HG03139 (cell line): Measurements from ENCODE around the gene ZDHHC3.

Experiments used
- ATAC-seq: cut with Tn5 transposase; IDR thresholded peaks from one replicate; pipeline ENCODE4 v1.9.1; 2021; ENCODE audit not compliant: unreplicated experiment

Gene ZDHHC3, protein sequence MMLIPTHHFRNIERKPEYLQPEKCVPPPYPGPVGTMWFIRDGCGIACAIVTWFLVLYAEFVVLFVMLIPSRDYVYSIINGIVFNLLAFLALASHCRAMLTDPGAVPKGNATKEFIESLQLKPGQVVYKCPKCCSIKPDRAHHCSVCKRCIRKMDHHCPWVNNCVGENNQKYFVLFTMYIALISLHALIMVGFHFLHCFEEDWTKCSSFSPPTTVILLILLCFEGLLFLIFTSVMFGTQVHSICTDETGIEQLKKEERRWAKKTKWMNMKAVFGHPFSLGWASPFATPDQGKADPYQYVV

DNA sequence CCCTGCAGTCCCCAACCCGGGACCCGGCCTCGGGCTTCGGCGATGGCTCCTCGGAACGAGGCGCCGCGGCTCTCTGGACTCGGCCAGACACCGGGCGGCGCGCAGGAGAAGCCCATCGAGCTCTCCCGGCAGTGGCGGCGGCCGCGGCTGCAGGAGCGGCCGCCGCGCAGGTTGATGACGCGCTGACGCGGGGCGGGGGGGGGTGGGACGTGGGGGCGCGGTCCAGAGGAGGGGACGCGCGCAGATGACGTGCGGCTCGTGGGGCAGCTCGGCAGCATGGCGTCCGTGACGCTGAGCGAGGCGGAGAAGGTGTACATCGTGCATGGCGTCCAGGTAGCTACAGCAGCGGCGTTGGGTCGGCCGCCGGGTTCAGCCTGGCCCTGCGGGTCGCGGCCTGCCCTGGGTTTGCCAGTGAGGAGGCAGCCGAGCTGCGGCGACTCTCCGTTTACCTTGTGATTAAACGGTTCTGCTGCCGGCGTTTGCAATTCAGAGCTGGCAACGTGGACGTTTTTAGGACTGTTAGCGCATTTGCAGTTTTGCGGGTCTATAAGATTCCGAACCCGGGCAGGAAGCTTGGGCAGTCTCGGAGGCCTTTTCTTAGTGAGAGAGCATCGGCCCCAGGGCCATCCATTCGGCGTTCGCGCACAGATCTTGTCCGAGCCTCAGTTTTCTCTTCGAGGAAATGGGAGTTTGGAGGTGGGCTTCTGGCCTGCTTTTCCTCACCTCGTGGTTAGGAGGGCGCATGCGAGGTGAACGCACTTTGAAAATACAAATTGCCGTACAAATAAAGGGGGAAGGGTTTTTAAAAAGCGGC, at the start of gene ZDHHC3, which contains the start of gene EXOSC7:
Gene ZDHHC3 (minus strand): TSS at position 173 of the 814 bp plus-strand sequence. CDS start 16,738 bp downstream, outside the sequence.
Gene EXOSC7 (plus strand): TSS at position 243 of the 814 bp plus-strand sequence. CDS start 34 bp downstream, at position 277.
- peak; percentile 73 for ATAC-seq

DNA sequence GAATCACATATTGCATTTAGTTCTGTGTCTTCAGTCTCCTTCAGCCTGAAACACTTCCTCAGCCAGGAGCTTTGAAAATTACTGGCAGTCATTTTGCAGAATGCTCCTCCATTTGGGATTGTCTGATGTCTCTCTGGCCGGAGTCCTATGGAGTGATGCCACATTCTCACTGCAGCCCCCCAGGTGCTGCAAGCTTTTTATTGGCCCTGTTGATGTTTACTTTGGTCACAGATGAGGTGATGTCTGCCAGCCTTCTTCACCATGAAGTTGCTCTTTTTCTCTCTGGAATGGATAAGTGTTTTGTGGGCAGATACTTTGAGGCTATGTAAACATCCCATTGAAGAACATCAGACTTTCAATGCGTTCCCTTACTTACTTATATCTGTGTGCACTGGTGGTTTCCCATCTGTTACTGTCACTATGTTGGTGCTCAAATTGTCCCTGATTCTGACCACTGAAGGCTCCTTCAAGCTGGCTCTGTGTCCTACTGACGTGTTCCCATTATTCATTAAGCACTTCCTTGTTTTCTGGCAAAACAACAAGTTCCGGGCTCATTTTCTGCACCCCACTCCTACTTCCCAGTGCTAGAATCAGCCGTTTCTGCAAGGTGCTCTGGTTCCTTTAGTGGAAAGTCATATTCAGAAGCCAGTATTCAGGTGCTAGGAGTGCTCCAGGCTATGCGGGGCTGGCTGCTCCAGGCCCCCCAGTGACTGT, 48.7 kb upstream of the ZDHHC3 start:
- ATAC-seq = no peak

DNA sequence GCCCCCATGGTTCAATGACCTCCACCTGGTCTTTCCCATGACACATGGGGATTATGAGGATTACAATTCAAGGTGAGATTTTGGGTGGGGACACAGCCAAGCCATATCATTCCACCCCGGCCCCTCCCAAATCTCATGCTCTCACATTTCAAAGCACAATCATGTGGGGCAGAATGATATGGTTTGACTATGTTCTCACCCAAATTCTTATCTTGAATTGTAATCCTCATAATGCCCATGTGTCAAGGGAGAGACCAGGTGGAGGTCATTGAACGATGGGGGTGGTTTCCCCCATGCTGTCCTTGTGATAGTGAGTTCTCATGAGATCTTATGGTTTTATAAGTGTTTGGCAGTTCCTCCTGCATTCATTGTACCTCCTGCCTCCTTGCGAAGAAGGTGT, 47.7 kb upstream of the ZDHHC3 start:
- no peak for ATAC-seq

DNA sequence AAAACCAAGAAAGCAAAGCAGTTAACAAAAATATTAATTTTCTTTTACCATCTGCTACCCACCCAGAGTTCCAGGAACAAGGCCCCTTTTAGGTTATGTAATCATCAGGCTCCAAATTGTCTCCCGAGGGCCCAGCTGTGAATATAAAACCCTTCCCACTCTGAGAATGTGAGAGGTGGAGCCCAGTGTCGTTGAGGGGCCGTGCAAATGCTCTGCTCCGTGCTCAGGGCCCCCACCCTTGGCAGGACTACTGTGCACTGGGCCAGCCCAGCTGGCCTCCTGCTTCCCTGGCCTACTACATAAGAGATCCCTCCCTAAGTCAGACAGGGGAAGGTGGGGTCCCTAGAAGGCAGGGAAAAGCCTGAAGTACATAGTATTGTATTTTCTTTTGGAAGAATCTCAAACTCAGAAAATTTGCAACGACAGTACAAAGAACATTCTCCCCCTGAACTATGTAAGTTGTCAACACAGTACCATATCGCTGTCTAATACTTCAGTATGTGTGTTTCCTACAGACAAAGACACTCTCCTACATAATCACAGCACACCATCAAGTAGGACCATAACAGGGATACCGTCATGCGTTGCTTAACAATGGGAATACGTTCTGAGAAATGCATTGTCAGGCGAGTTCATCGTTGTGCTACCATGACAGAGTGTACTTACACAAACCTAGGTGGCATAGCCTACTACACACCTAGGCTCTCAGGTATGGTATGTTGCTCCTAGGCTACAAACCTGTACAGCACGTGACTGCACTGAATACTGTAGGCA, 45.7 kb upstream of the ZDHHC3 start:
- ATAC-seq = no peak

DNA sequence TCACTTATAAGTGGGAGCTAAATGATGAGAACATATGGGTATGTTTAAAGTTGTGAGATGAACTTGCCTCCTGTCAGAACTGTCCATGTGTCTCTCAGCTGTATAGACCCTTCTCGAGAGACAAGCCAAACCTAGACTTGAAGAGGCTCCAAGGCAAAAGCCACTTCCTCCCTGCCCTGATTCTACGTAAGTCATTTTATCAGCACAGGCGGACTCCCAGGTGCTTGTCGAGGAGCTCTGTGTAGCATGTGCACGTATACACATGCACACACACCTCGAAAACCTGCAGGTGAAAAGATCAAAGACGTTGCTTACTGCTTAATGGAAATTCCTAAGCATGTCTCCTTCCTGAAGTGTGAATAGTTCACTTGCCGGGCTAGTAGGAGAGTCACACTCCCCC, 44.6 kb upstream of the ZDHHC3 start:
- no peak for ATAC-seq

DNA sequence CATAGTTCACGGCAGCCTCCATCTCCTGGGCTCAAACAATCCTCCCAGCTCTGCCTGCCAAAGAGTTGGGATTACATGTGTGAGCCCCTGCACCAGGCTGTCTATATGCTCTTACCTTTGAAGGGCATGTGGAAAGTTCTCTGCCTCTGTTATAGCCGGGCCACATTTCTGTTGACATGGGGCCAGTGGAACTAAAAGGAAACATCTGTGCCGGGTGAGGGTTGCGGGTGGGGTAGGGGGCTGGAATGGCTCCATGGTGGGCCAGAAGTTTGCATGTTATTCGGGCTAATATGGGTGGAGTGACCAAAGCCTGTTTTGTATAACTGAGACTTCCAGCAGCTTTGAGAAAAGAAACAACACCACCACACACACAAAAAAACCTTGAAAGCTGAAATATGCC, 41.8 kb upstream of the ZDHHC3 start:
- ATAC-seq = no peak

DNA sequence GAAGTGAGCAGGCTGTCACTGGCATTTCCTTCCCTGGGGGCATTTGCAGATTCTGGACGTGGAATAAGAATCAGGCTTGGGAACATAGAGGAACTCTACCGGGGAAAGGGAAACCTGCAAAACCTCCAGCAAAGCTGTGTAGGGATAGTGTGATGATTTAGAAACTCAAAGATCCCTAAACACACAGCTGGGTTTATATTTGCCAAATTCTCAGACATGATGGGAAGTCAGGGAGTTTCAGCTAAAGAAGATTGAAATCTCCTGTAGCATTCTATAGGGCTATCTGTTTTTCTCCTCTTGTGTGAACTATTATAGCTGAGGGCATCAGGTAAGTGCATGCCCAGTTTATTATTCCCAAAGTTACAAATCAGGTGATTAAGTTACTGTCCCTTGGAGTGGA, 40.9 kb upstream of the ZDHHC3 start:
- ATAC-seq = no peak

DNA sequence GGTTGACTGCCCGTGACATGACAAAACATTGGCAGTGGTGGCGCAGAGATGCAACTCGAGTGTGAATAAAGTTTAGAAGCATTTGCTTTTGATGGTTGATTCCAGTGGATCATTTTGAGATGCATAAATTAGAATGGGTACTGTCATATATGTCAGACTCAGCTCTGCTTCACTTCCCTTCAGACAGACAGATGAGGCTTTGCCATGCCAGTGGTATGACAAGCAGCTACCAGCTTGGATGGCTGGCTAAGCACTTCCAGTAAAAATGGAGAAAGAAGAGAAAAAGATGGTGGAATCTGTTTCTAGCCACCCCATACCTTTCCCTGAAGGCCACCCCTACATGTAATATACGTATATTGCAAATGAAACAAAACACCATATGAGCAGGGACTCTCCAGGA, 36.6 kb upstream of the ZDHHC3 start:
- no peak for ATAC-seq

DNA sequence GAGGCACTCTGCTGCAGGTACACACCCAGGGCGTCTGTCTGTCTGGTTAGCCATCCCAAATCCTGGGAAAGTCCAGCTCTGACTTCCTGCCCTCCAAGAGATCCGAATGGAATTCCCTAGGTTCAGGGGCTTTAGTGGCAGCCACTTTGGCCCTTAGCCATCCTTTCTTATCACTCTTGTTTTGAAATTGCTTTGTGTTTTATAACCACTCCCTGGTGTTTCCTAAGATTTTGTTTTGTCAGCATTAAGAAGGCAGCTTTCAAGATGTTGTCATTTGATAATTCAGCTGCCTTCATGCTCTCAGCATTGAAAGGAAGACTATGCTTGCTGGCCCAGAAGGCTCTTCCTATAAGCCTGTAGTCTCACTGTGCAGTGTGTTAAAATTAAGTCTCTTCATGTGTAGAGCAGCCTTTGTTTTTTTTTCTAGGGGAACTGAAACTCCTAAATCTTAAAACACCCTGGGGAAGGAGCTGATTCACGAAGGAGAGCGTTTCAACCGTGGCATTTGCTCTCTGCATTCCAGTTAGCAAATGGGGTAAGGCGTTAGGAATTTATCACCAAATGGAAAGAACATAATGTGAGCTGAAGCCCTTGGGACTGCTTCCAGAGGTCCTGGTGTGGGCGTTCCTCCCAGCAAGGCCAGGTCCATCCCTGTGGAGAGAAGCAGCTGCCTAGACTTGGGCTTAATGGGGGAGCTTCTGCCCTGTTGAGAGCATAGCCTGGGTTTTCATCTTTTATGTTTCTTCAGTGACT, 36.0 kb upstream of the ZDHHC3 start:
- no peak for ATAC-seq

DNA sequence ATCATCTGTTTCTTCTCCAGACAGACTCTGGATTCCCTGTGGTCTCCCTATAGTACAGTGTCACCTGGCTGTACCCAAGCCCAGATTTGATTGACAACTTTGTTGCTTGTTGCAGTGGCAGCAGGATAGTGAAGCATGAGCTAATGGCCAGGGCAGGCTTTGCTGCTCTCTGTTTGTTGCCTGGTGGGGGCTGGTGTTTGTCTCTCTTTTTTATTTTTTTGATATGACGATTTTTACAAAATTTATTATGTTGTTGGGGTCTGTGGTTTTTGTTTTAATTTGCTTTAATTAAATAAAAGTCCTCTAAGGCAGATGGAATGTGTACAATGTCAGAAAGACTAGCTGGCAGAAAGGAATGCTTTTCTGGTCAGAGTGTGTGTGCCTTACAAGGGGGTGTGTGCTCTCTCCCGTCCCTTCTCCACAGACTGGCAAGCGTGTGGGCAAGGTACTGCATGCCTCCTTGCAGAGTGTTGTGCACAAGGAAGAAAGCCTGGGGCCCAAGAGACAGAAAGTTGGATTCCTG, 34.9 kb upstream of the ZDHHC3 start:
- ATAC-seq = no peak

DNA sequence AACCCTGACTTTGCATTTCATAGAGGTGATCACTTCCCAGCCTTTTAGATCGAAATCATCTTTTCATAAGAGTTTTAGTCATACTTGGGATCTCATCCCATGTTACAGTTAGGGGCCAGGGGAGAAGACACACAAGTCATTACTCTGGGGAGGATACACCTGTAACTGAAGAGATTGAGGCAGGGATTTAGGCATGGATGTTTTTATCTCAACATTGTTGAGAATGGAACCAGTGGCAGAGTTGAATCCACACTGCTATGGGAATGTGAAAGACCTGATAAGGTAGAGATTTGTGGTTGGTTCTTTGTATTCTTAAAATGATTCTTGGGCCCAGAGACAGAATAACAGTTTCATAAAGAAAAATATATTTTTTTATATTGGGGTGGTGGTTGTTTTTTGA, 33.9 kb upstream of the ZDHHC3 start:
- ATAC-seq = no peak

DNA sequence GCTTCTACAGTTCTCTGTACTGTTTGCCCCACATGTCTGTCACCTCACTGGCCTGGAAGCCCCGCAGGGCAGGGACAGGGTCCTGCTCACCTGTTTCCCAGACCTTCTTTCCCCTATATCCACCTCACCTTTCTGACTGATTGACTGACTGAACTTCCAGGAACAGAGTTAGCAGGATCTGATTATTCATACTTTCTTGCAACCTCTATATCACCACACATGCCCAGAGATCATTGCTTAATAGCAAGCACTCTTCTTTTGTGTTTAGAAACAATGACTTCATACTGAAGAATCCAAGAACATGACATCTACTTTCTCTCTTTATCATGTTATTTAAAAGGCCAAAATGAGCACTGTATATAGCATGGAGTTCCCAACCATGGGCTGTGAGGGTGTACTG, 32.1 kb upstream of the ZDHHC3 start:
- no peak for ATAC-seq

DNA sequence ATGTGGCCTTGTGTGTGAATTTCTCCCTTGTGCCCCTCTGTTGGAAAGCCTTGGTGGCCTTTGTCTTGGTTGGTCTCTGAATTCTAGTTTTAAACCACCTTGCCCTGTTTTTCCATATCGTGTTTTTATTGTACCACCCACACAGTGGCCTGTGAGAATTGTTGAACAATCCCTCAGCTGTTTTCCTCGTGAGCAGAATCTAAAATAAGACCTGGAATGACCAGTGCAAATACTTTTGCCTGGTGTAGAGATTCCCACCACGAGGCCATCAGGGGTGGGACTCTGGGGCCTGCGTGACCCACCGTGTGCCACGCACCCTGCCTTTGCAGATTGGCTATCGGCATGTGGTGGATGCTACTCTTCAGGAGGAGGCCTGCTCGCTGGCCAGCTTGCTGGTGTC, 31.1 kb upstream of the ZDHHC3 start:
- no peak for ATAC-seq

DNA sequence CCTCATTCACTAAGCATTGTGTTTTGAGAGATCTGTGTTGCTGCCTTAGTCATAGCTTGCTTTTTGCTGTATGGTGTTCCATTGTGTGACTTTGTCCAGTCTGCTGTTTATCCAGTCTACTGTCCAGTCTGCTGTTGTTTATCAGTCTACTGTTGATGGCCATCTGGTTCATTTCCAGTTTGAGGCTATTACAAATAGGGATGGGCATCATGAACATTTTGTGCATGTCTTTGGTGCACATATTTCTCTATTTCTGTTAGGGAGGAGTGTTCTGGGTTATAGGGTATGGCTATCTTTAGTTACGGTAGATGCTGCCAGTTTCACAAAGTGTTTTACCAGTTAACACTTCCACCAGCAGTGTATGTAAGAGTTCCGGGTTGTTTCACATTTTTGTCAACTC, 27.9 kb upstream of the ZDHHC3 start:
- ATAC-seq = no peak

DNA sequence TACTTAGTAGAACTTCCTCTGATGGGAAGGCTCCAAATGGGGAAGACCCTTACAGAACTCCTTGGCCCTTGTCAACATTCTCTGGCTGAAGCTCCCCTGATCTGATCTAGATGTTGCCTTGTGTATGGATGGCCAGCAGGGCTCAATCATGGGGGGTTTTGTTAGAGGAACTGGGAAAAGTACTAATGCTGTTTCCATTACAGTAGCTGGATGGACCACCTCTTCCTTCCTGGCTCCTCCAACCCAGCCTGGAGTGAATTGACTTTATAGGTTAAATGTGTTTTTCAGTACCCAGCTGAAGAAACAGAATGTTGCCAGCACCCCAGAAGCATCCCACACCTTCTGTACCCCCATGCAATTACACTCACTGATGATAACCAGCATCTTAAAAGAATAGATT, 27.4 kb upstream of the ZDHHC3 start:
- ATAC-seq = no peak

DNA sequence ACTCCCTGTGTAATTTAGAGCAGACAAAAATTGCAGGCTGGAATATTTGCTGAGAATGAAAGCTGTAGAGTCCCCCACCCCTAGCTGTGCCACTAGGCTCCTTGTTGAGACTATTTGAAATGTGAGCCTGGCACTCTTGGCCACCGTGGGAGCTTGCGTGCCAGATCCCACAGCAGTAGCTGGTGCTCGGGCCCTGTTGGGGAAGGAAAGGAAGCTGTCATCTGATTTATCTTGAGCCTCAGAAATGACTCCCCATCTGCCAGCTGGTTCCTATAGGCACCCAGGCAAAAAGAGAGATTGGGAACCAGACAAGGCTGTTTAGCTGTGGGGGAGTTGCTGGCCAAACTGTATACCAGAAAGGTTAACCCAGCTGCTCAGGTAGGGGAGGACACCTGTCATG, 26.7 kb upstream of the ZDHHC3 start:
- no peak for ATAC-seq

DNA sequence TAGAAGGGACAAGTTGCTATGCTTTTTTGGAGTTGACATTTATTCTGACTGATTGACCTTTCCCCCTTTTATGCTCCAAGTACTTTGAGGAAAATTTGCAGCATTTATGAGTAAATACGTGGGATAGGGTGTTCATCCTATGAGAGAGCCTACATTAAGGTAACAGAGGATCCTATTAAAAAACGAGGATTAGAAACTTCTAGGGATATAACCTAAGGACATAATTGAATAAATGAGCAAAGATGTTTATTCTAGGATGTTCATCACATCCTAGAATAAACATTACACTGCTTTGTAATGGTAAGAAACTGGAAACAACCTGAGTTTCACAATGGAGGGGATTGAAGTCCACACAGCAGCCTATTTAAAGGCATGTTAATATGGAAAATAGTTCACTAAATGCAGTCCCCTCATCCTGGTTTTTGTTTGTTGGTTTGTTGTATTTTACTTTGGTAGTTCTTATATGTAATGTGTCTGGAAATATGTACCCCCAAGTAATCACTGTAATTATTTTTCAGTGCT, 26.2 kb upstream of the ZDHHC3 start:
- ATAC-seq = no peak

DNA sequence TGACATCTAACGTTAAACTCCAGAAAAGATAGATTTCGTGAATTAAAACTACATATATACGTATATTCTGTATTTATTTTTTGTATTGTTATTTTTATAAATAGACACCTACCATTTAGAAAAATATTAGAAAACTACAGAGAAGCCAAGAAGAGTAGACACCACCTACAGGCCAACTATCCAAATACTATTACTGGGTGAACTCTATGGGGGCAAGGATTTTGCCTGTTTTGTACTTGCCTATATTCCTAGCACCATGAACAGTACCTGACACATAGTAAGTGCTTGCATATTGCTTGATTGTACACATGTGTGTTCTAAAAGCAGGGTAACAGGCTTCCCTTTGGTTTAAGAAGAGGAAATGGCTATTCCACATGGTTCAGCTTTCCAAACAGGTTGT, 25.8 kb upstream of the ZDHHC3 start:
- no peak for ATAC-seq

DNA sequence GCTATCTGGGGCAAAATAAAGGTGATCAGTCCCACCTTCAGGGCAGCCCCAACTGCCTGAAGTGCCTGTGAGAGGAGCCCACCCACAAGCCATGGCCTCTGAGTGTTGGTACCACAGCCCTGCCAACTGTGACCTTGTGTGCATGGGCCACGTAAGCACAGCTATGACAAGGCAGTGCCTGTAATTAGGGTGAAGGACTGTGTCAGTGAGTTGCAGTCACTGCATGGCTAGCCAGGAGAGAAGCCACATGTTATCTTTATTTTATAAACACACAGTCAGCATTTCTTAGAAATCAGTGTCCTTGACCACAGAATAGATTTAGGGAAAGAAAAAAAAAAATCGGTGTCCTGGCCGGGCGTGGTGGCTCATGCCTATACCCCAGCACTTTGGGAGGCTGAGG, 24.8 kb upstream of the ZDHHC3 start:
- no peak for ATAC-seq

DNA sequence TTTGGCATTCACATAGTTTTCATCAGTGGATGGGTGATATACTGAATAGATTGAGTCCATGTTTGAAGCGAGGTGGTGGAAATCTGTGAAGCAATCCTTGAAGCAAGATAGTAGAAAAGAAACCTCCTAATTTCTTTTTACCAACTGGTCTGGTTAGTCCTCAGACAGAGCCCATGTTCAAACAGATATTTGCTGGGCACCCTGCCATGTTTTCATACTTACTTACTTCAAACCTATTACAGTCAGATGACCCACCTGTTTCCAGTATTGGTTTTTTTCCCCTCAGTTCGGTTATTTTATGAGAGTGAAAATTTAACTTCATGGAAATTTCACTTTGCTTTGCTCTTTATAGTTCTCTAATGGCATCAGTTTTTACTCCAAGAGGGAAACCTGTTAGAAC, 23.8 kb upstream of the ZDHHC3 start:
- ATAC-seq = no peak
